HG03469 (cell line): ENCODE data around the gene HTR7.

Experiments
- ATAC-seq: cut with Tn5 transposase; IDR thresholded peaks from one replicate; pipeline ENCODE4 v1.9.1; 2021; ENCODE audit warnings: mild to moderate bottlenecking, moderate library complexity, moderate number of reproducible peaks; ENCODE audit not compliant: unreplicated experiment

HTR7 gene

DNA sequence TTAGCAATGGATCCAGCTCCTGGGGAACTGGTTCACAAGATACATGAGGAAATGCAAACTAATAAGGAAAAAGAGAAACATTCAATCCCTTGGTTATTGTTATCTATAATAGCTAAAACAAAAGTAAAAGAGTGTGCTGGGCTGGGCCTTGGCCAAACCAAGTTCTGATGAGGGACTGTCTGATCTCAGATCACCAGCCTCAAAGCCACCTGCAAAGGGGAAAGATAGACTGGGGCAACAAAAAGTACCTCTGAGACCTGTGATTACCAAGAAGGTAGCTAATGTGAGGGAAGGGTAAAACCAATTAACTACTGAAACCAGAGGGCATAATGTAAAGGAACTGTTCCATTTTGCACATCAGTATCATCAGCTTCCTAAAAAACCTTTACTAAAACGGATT lies 51.2 kb downstream of the HTR7 start:
- no peak for ATAC-seq

GRCh38 chr10:90805206-90805605 lies 52.6 kb downstream of the HTR7 start:
- ATAC-seq: no peak

DNA sequence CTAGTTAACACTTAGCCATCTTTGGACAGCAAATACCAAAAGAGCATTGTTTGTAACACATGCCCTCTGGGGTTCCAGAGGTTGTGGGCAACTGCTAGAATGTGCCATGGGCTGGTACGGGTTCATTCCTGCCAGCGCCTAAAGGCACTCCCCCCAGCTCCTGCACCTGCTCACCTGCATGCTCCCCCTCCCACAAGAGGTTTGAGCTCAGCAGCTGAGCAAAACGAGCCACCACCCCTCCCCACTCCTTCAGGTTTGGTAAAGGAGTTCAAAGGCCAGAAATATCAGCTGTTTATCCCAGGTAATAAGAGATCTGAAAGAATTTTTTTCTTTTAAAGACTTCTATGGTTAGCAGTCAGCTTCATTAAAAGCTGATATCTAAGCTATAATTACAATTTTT lies 53.5 kb downstream of the HTR7 start:
- no peak for ATAC-seq

- ATAC-seq: no peak
These were observed 56.2 kb downstream of the HTR7 start for GRCh38 chr10:90801608-90802007.

DNA sequence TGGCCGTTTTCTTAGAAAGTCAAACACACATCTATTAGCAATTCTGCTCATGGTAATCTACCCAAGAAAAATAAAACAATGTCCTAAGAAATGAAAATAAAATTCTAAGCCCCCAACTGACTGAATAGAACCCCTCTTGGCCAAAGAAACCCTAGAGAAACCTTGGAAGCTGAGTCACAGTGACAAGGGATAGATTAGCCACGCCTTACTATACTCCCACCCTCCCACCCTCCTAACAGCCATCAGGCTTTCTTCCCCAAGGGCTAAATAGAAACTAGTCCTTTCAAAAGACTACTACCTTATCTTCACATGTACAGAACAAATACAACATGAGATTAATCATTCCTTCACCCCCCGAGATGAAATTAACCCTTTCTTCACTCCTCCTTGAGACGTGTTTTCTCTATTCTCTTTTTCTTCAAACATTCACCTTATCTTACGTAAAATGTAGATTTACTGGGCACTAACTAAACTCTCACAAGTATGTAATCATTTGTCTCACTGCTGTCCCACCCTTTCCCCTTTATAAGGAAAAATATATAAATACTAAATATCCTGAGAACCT lies 57.5 kb downstream of the HTR7 start:
- ATAC-seq: no peak

DNA sequence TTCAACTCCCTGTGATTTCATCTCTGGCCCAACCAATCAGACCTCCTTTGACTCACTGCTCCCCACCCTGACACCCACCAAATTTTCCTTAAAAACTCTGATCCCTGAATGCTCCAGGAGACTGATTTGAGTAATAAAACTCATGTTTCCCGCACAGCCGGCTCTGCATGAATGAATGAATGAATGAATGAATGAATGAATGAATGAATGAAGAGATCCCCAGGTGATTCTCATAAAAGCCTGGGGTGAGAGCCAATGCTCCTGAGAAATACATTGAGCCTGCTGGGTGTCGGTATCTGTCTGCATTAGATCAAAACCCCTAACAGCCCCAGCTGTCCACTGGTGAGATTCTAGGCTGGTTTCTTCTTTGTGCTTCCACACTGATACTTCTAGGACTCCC lies 58.7 kb downstream of the HTR7 start:
- no peak for ATAC-seq

DNA sequence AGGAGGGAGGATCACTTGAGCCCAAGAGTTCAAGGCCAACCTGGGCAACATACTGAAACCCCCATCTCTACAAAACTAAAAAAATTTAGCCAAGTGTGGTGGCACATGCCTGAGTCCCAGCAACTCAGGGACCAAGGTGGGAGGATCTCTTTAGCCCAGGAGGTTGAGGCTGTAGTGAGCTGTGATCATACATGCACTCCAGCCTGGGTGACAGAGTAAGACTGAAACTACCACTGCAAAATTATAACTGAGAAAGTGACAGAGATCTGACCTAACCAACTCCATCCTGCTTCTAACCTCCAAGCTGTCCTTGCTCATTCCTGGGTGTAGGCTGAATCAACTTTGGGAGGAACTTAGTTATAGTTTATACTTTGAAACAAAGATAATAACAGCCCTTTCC lies 59.4 kb downstream of the HTR7 start:
- ATAC-seq: no peak

DNA sequence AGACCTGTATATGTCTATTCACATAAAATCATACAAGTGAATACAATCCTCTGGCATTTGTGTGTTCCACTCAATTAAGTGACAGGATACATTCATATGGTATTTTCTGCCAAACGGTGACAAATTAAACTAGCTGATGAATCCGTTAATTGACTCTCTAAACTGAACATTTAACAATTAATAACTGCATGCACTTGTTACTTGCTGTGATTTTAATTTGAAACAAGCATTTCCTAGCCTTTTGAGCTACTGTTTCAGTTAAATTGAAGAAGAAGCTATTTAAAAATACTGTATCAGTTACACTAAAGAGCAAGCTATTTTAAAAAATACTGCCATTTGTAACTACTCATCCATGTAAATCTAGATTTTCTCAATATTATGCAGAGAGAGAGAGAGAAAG lies 67.4 kb downstream of the HTR7 start:
- no peak for ATAC-seq

DNA sequence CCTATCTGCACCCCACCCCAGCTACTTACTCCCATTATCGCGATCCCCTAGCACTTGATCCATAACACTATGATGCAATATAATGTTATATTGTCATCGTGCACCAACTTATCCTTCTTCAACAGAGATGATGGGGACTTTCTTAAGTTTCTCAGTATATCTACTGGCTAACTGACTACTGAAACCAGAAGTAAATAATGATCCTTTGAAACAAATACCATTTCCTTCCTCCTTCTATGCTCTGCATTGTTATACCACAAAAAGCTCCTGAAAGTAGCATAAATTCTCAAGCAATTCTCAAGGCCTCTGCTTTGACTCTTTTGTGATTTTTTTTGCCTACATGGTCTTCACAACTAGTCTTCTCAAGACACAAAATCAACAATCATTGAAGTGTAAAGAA lies 68.9 kb downstream of the HTR7 start:
- ATAC-seq: peak; percentile 90

- no peak for ATAC-seq
These were observed 69.7 kb downstream of the HTR7 start for GRCh38 chr10:90788199-90788491.

DNA sequence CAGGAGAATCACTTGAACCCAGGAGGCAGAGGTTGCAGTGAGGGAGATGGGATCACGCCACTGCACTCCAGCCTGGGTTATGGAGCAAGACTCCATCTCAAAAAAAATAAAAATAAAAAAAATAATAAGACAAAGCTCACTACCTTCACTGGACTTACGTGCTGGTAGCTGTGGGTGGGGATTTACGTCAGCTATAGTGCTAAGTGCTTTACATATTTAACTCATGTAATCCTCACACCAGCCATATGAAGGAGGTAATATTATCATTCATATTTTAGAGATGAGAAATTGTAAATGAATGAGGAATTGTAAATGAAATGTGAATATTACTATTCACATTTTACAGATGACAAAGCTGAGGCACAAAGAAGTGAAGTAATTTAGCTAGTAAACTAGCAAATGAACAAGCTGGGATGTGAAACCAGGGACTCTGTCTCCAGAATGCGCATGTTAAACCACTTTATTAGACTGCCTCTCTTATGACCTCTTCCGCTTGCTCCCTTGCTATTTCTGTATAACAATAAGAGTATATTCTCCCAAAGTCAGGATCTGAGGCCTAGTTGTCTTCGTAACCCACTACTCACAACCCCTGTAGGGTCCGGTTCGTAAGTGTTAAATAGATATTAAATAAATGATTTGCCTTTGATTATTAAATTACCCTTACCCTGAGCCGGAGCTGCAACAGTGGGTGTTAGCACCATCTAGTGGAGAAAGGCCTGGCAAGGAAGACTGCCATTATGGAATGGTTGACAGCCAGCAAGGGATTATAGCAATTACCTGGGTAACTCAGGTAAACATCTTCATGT lies 70.2 kb downstream of the HTR7 start:
- ATAC-seq: no peak

DNA sequence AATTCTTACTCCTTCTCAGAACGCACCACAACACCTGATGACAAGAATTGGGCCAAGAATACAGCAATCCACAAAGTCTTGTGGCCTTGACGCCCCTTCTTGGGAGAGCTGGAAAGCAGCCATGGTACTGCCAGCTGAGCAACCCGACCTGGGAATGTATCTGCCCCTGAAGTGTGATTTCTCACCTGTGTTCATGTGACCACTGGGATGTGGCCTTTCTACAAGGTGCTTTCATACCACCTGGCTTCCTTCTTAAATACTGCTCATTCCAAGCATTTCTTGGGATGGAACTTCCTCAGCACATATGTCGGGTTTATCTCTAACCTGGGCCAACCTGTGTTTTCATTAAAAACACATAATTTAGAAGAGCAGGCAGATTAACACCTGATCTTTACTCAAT lies 72.1 kb downstream of the HTR7 start:
- ATAC-seq: no peak

DNA sequence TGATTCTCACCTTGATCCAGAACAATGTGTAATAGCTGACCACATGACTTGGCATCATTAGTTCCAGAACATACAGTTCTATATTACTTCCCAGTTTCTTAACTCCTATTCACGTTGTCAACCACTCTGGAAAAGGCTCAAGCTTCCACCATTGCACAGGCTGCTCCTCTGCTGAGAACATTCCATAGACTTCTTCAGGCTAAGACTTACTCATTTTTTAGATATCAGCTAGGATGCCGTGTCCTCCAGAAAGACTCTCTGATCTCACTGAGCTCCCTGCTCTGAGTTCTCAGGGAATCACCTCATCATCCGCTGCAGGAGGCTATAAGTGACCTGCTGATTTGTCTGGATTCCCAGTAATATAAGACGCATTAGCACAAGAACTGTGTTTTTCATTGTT lies 73.1 kb downstream of the HTR7 start:
- ATAC-seq: no peak

DNA sequence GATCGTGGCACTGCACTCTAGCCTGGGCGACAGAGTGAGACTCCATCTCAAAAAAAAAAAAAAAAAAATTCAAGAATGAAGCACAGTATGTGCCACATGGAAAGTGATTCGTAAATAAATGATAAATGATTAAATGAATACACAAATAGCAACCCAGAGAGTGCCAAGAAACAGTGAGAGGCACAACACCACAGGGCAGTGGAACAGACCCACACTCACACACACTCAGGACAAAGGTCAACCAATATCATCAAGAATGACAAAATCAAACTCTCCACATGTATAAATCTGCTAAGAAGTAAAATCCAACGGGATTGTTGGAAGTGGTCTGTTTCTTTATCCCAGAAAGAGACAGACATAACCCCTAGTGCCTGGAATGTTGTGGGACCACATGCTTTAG lies 77.4 kb downstream of the HTR7 start:
- ATAC-seq: no peak

- no peak for ATAC-seq
These were observed 78.3 kb downstream of the HTR7 start for GRCh38 chr10:90779548-90779947.

- no peak for ATAC-seq
These were observed 80.2 kb downstream of the HTR7 start for GRCh38 chr10:90777621-90778020.

DNA sequence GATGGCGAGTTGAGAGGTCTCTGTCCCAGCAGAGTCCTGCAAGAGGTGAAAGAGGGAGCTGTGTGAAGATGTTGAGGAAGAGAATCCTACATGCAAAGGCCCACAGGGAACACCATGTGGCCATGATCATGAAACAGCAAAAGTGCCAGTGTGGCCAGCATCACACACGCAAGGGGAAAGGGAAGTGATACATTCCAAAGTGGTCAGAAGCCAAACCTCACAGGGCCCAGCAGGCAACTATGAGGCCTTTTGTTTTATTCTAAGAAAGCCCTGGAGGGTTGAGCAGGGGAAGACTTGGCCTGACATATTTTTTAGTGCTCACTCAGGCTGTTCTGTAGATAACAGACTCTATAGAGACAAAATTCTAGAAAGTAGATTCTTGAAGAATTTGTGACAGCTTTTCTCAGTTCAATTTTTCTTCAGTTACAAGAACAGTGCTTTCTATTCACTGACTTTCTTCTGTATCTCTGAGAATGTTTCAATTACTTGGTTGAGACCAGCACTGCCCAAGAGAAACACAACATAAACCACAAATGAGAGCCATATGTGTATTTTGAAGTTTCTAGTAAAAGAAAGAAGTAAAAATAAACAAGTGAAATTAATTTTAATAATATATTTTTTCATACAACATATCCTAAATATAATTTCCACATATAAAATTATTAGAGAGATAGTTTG lies 82.3 kb downstream of the HTR7 start:
- ATAC-seq: no peak

DNA sequence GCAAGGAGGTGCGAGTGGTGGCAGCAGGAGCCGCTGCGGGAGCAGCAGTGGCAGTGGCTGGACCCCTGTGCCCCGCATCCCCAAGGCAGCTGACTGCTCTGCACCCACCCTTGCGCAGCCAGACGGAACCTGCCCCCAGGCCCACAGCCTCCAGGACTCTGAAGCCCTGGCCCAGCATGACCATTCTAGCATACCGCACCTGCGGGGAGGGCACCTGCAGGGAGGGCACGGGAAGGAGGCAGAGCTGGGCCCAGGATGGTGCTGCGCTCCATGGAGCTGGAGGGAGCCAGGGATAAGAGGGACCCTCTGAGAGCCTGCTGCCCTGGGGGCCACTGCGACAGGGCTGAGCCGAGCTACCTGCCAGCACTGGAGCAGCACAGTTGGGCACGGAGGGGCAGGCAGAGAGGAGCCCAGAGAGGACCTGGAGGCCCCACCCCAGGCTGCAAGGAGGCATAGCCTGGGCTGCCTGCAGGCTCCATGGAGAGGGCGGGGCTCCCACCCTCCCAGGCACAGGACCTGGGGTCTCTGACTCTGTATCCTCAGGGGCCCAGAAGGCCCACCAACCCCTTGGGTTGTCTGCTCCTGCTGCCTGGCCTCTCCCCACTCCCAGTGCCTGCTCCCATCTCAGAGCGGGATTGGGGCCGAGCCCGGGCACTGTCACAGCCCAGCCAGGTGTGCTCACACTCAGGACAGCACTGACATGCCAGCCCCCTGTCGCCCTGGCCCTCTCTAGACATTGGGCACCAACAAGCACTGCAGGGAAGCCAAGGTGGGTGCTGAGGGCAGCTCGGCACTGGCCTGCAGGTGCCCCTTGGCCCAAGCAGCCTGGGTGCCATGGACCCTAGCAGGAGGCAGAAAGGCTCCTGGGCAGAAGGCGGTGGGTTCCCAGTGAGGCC lies 87.6 kb downstream of the HTR7 start:
- ATAC-seq: no peak

GRCh38 chr10:90751107-90751997 lies 106.5 kb downstream of the HTR7 start:
- peak; percentile 46 for ATAC-seq

- ATAC-seq: no peak
These were observed 111.0 kb downstream of the HTR7 start for GRCh38 chr10:90746829-90747228.
